HEK293 (cell line): ENCODE data around the gene OR51L1.

Source experiments
- CTCF ChIA-PET: fragments of 350-600 bp; formaldehyde crosslinking; extraction: SDS; loops from one replicate; lab custom pipeline; 2021; ENCODE audit warnings: antibody characterized with exemption; lab: Yijun Ruan, JAX
- POLR2A ChIA-PET: fragments of 300-600 bp; formaldehyde crosslinking; extraction: SDS; loops from one replicate; lab custom pipeline; 2020; ENCODE audit warnings: antibody characterized with exemption, inconsistent platforms; lab: Yijun Ruan, JAX
- H3K27ac ChIP-seq: fragments of 200-500 bp; sonication (Bioruptor generic); 2 replicates; pipeline ENCODE4 v1.5.1; 2014; ENCODE audit warnings: low read depth, low read length, control low read depth, inconsistent platforms; ENCODE audit errors: extremely low read depth
- H3K36me3 ChIP-seq, 2 experiments: fragments of 200-500 bp in 1 of 2; sonication (Bioruptor generic) in 1 of 2; 1 replicate in 1 of 2; 2 replicates in 1 of 2; pipeline ENCODE4 v1.5.1; 2014 to 2017; ENCODE audit warnings: inconsistent platforms in 2 of 2, low read length in 2 of 2; ENCODE audit not compliant: control insufficient read depth in 2 of 2, insufficient read depth in 1 of 2
- H3K4me1 ChIP-seq: fragments of 200-500 bp; sonication (Bioruptor generic); 2 replicates; pipeline ENCODE4 v1.5.1; 2014; ENCODE audit warnings: mild to moderate bottlenecking, low read length, inconsistent platforms; ENCODE audit not compliant: control insufficient read depth, insufficient read depth
- H3K4me3 ChIP-seq: 2 replicates; pipeline ENCODE4 v1.5.1; 2011; ENCODE audit warnings: low read depth, mild to moderate bottlenecking, control low read depth, low read length, moderate library complexity
- H3K9me3 ChIP-seq: fragments of 200-500 bp; sonication (Bioruptor generic); 2 replicates; pipeline ENCODE4 v1.5.1; 2014; ENCODE audit warnings: low read depth, low read length, inconsistent platforms; ENCODE audit not compliant: control insufficient read depth, insufficient read depth
- BCL11A ChIP-seq: fragments of 450-650 bp; formaldehyde crosslinking; IDR thresholded peaks from 2 replicates; pipeline ENCODE4 v1.5.1; 2016; ENCODE audit warnings: low read depth, missing biosample characterization, missing genetic modification characterization
- GFI1B ChIP-seq: fragments of 450-650 bp; formaldehyde crosslinking; IDR thresholded peaks from 2 replicates; pipeline ENCODE4 v1.5.1; 2016; ENCODE audit warnings: missing biosample characterization, missing genetic modification characterization
- HOXD13 ChIP-seq: sonication (generic); formaldehyde crosslinking; IDR thresholded peaks from 2 replicates; pipeline ENCODE4 v1.8.0; 2022; ENCODE audit warnings: missing genetic modification reagents, borderline replicate concordance
- PRDM1 ChIP-seq: fragments of 450-650 bp; formaldehyde crosslinking; IDR thresholded peaks from 2 replicates; pipeline ENCODE4; 2016; ENCODE audit warnings: missing biosample characterization, missing genetic modification characterization
- RBAK ChIP-seq: fragments of 450-650 bp; formaldehyde crosslinking; IDR thresholded peaks from 2 replicates; pipeline ENCODE4 v1.5.1; 2016; ENCODE audit warnings: missing biosample characterization, missing genetic modification characterization
- REPIN1 ChIP-seq: fragments of 450-650 bp; formaldehyde crosslinking; IDR thresholded peaks from 2 replicates; pipeline ENCODE4 v1.5.1; 2017; ENCODE audit warnings: missing biosample characterization, missing genetic modification characterization, low read depth
- SETDB1 ChIP-seq: IDR thresholded peaks from one replicate; pipeline ENCODE4 v1.6.1; 2017; ENCODE audit warnings: mild to moderate bottlenecking, low read length, moderate library complexity, mixed read lengths; ENCODE audit not compliant: insufficient read length
- ZBTB17 ChIP-seq: fragments of 450-650 bp; formaldehyde crosslinking; IDR thresholded peaks from 2 replicates; pipeline ENCODE4 v1.5.1; 2016; ENCODE audit warnings: missing biosample characterization, missing genetic modification characterization
- ZBTB20 ChIP-seq: fragments of 450-650 bp; formaldehyde crosslinking; IDR thresholded peaks from 2 replicates; pipeline ENCODE4 v1.5.1; 2016; ENCODE audit warnings: missing biosample characterization, missing genetic modification characterization
- ZNF112 ChIP-seq: fragments of 450-650 bp; formaldehyde crosslinking; IDR thresholded peaks from 2 replicates; pipeline ENCODE4 v1.5.0; 2017; ENCODE audit warnings: missing biosample characterization, missing genetic modification characterization
- ZNF132 ChIP-seq: fragments of 450-650 bp; formaldehyde crosslinking; IDR thresholded peaks from 2 replicates; pipeline ENCODE4 v1.5.1; 2017; ENCODE audit warnings: missing biosample characterization, missing genetic modification characterization, borderline replicate concordance
- ZNF157 ChIP-seq: fragments of 450-650 bp; formaldehyde crosslinking; IDR thresholded peaks from 2 replicates; pipeline ENCODE4 v1.5.1; 2016; ENCODE audit warnings: missing biosample characterization, missing genetic modification characterization
- ZNF214 ChIP-seq: fragments of 450-650 bp; formaldehyde crosslinking; IDR thresholded peaks from 2 replicates; pipeline ENCODE4 v1.5.1; 2017; ENCODE audit warnings: missing biosample characterization, mild to moderate bottlenecking, missing genetic modification characterization, borderline replicate concordance
- ZNF302 ChIP-seq: fragments of 450-650 bp; formaldehyde crosslinking; IDR thresholded peaks from 2 replicates; pipeline ENCODE4 v1.5.1; 2016; ENCODE audit warnings: missing biosample characterization, missing genetic modification characterization, low read depth
- ZNF416 ChIP-seq: fragments of 450-650 bp; formaldehyde crosslinking; IDR thresholded peaks from 2 replicates; pipeline ENCODE4 v1.5.1; 2016; ENCODE audit warnings: missing biosample characterization, missing genetic modification characterization
- ZNF426 ChIP-seq: fragments of 450-650 bp; formaldehyde crosslinking; IDR thresholded peaks from 2 replicates; pipeline ENCODE4 v1.5.1; 2017; ENCODE audit warnings: missing biosample characterization, missing genetic modification characterization, mild to moderate bottlenecking, inconsistent platforms, moderate library complexity
- ZNF623 ChIP-seq: fragments of 450-650 bp; formaldehyde crosslinking; IDR thresholded peaks from 2 replicates; pipeline ENCODE4 v1.5.1; 2016; ENCODE audit warnings: missing biosample characterization, missing genetic modification characterization
- ZNF629 ChIP-seq: fragments of 450-650 bp; formaldehyde crosslinking; IDR thresholded peaks from 2 replicates; pipeline ENCODE4 v1.5.1; 2017; ENCODE audit warnings: missing biosample characterization, missing genetic modification characterization
- ZNF792 ChIP-seq: fragments of 450-650 bp; formaldehyde crosslinking; IDR thresholded peaks from 2 replicates; pipeline ENCODE4 v1.5.1; 2016; ENCODE audit warnings: missing biosample characterization, missing genetic modification characterization
- ZNF830 ChIP-seq: fragments of 450-650 bp; IDR thresholded peaks from 2 replicates; pipeline ENCODE4 v1.5.0; 2018; ENCODE audit warnings: missing biosample characterization, missing genetic modification characterization, low read depth, mild to moderate bottlenecking, moderate library complexity
- ZSCAN16 ChIP-seq: fragments of 450-650 bp; formaldehyde crosslinking; IDR thresholded peaks from 2 replicates; pipeline ENCODE4 v1.5.1; 2016; ENCODE audit warnings: missing biosample characterization, missing genetic modification characterization
- ZSCAN30 ChIP-seq: fragments of 450-650 bp; IDR thresholded peaks from 2 replicates; pipeline ENCODE4 v1.5.1; 2018; ENCODE audit warnings: missing biosample characterization, mild to moderate bottlenecking, missing genetic modification characterization, moderate library complexity
- TF ChIP-seq, protein P1 (sequence below): fragments of 450-650 bp; formaldehyde crosslinking; IDR thresholded peaks from 2 replicates; pipeline ENCODE4 v1.5.1; 2016; ENCODE audit warnings: missing biosample characterization, missing genetic modification characterization
- TF ChIP-seq, protein P2 (sequence below): fragments of 450-650 bp; formaldehyde crosslinking; IDR thresholded peaks from 2 replicates; pipeline ENCODE4 v1.5.1; 2016; ENCODE audit warnings: missing biosample characterization, missing genetic modification characterization, borderline replicate concordance
- TF ChIP-seq, protein P3 (sequence below): fragments of 450-650 bp; formaldehyde crosslinking; IDR thresholded peaks from 2 replicates; pipeline ENCODE4 v1.5.1; 2017; ENCODE audit warnings: missing biosample characterization, missing genetic modification characterization
- TF ChIP-seq, protein P4 (sequence below): fragments of 450-650 bp; formaldehyde crosslinking; IDR thresholded peaks from 2 replicates; pipeline ENCODE4 v1.5.1; 2017; ENCODE audit warnings: missing biosample characterization, missing genetic modification characterization
- TF ChIP-seq, protein P5 (sequence below): fragments of 450-650 bp; formaldehyde crosslinking; IDR thresholded peaks from 2 replicates; pipeline ENCODE4 v1.5.1; 2016; ENCODE audit warnings: missing biosample characterization, missing genetic modification characterization

OR51L1 gene

DNA sequence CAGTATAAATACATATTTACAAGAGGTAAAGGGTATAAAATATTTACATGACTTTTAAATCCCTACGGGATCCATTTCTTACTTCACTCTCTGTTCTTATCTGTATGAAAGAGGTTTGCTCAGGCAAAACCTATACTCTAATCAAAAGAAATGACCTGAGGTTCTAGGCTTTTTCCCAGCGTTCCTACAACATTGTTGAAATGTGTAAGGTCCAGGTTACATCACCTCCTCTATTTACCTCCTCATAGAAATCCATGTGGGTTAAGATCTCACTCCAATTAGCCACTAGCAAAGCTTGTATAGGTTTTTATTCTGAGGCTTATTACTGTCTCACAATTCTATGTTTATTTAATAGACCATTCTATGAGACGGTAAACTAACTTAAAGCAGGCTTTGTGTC, 12.0 kb upstream of the OR51L1 start:
- Histone ChIP-seq H3K27ac (no peak overlapping the region), H3K4me1 (no peaks in the 10 kb centered on the region), H3K4me3 (no peak overlapping the region), H3K9me3 (no peaks in the 10 kb centered on the region), H3K36me3 (no peaks in the 10 kb centered on the region)
- ChIA-PET CTCF (interaction anchor here (0.7 kb wide), 1 partner anchor 346 kb away, joined by 3 read pairs; the partner anchor contains the start of gene OR51D1), POLR2A (no interaction called here)
- no peak for TF ChIP-seq RBAK
- TF ChIP-seq ZNF132: no peak
- TF ChIP-seq ZNF214 (tag by site-specific recombination): no peak
- no peak for TF ChIP-seq ZNF416
- TF ChIP-seq, protein P1, sequence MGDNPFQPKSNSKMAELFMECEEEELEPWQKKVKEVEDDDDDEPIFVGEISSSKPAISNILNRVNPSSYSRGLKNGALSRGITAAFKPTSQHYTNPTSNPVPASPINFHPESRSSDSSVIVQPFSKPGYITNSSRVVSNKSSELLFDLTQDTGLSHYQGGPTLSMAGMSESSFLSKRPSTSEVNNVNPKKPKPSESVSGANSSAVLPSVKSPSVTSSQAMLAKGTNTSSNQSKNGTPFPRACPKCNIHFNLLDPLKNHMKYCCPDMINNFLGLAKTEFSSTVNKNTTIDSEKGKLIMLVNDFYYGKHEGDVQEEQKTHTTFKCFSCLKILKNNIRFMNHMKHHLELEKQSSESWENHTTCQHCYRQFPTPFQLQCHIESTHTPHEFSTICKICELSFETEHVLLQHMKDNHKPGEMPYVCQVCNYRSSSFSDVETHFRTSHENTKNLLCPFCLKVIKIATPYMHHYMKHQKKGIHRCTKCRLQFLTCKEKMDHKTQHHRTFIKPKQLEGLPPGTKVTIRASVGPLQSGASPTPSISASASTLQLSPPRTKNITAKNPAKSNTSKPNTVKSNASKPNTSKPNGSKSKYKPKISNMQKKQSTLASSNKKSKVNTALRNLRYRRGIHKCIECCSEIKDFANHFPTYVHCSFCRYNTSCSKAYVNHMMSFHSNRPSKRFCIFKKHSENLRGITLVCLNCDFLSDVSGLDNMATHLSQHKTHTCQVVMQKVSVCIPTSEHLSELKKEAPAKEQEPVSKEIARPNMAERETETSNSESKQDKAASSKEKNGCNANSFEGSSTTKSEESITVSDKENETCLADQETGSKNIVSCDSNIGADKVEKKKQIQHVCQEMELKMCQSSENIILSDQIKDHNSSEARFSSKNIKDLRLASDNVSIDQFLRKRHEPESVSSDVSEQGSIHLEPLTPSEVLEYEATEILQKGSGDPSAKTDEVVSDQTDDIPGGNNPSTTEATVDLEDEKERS (tag by site-specific recombination): no peak

DNA sequence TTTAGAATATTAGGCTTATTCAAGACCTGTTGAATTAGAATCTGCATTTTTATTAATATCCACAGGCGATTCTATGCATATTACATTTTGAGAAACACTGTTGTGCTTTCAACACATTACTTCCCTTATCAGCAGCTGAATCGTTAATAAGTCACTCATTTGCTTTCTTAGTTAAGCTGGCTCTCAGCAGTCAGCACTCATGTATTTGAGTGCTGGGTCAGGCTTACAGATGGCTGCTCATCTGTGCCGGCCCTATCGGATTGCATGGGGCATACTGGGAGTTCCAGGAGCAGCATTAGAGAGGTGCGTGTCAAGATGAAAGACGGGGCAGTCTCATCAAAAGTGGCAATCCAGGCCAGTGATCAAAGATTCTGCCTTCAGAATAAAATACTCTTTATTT, 10.8 kb upstream of the OR51L1 start:
- POLR2A ChIA-PET: no interaction called here
- no peak overlapping the region for H3K4me3 ChIP-seq
- CTCF ChIA-PET: no interaction called here
- H3K4me1 ChIP-seq: no peaks in the 10 kb centered on the region
- no peaks in the 10 kb centered on the region for H3K36me3 ChIP-seq
- no peak overlapping the region for H3K27ac ChIP-seq
- TF ChIP-seq ZNF302 (tag by site-specific recombination) (no peak), GFI1B (tag by site-specific recombination) (no peak), ZNF629 (tag by site-specific recombination) (no peak), SETDB1 (no peak), ZNF112 (tag by site-specific recombination) (no peak), HOXD13 (CRISPR knock-in tag) (no peak), ZBTB17 (no peak), ZNF830 (tag by site-specific recombination) (no peak)
- H3K9me3 ChIP-seq: no peaks in the 10 kb centered on the region

DNA sequence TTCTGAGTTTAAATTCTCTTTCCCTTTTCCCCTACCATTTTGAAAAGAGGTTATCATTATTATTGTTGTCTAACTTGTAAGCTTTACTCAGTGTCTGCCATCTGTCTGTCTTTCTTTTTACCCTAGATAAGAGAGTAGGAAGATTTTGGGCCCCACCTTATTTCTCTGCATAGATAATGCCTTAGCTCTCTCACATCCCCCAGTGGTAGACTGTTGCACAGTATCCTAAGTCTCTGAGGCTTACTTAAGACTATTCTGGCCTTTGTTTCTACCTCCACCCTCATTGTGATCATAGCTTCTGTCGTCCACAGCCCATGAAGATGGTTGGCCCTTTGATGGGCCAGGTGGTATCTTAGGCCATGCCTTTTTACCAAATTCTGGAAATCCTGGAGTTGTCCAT, 3.6 kb upstream of the OR51L1 start:
- H3K9me3 ChIP-seq: no peaks in the 10 kb centered on the region
- CTCF ChIA-PET: interaction anchor here (2.2 kb wide), 1 partner anchor 354 kb away, joined by 9 read pairs; the partner anchor contains the start of gene OR51D1
- no peak overlapping the region for H3K4me3 ChIP-seq
- POLR2A ChIA-PET: no interaction called here
- no peak overlapping the region for H3K27ac ChIP-seq
- H3K36me3 ChIP-seq: no peaks in the 10 kb centered on the region
- no peaks in the 10 kb centered on the region for H3K4me1 ChIP-seq
- TF ChIP-seq REPIN1 (tag by site-specific recombination) (no peak), ZNF426 (no peak), ZNF157 (tag by site-specific recombination) (no peak), ZNF623 (tag by site-specific recombination) (no peak), ZSCAN30 (no peak), BCL11A (tag by site-specific recombination) (no peak), ZNF792 (tag by site-specific recombination) (no peak), ZBTB20 (tag by site-specific recombination) (no peak), PRDM1 (tag by site-specific recombination) (no peak), ZSCAN16 (tag by site-specific recombination) (no peak)
- TF ChIP-seq, protein P2, sequence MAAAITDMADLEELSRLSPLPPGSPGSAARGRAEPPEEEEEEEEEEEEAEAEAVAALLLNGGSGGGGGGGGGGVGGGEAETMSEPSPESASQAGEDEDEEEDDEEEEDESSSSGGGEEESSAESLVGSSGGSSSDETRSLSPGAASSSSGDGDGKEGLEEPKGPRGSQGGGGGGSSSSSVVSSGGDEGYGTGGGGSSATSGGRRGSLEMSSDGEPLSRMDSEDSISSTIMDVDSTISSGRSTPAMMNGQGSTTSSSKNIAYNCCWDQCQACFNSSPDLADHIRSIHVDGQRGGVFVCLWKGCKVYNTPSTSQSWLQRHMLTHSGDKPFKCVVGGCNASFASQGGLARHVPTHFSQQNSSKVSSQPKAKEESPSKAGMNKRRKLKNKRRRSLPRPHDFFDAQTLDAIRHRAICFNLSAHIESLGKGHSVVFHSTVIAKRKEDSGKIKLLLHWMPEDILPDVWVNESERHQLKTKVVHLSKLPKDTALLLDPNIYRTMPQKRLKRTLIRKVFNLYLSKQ (tag by site-specific recombination): no peak
- TF ChIP-seq, protein P3, sequence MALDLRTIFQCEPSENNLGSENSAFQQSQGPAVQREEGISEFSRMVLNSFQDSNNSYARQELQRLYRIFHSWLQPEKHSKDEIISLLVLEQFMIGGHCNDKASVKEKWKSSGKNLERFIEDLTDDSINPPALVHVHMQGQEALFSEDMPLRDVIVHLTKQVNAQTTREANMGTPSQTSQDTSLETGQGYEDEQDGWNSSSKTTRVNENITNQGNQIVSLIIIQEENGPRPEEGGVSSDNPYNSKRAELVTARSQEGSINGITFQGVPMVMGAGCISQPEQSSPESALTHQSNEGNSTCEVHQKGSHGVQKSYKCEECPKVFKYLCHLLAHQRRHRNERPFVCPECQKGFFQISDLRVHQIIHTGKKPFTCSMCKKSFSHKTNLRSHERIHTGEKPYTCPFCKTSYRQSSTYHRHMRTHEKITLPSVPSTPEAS (tag by site-specific recombination): no peak
- TF ChIP-seq, protein P4, sequence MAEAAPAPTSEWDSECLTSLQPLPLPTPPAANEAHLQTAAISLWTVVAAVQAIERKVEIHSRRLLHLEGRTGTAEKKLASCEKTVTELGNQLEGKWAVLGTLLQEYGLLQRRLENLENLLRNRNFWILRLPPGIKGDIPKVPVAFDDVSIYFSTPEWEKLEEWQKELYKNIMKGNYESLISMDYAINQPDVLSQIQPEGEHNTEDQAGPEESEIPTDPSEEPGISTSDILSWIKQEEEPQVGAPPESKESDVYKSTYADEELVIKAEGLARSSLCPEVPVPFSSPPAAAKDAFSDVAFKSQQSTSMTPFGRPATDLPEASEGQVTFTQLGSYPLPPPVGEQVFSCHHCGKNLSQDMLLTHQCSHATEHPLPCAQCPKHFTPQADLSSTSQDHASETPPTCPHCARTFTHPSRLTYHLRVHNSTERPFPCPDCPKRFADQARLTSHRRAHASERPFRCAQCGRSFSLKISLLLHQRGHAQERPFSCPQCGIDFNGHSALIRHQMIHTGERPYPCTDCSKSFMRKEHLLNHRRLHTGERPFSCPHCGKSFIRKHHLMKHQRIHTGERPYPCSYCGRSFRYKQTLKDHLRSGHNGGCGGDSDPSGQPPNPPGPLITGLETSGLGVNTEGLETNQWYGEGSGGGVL (tag by site-specific recombination): no peak
- TF ChIP-seq, protein P5, sequence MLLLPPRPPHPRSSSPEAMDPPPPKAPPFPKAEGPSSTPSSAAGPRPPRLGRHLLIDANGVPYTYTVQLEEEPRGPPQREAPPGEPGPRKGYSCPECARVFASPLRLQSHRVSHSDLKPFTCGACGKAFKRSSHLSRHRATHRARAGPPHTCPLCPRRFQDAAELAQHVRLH (tag by site-specific recombination): no peak
